ENCODE results near the gene MYO3A. TPM values are rescaled to one million over a fixed set of nuclear protein-coding genes. Genes with fewer than 3 reads are reported as not detected.

The MYO3A gene
- polyA plus RNA-seq, 6 donors from 2014 or later, result 0.38 to 1.4 (median 0.79) TPM; not detected in 1

- H3K27ac Mint-ChIP-seq, result peak overlapping the region in 5 of 6 donors; percentile 21 to 82 (median 72)
- H3K9me3 Mint-ChIP-seq, result no peaks in the 10 kb centered on the region
- peaks cover 7 to 13% (median 10%) of the 10 kb centered on the region in 3 donors for H3K4me1 Mint-ChIP-seq
- H3K27me3 Mint-ChIP-seq, result peaks cover 26 to 27% (median 26%) of the 10 kb centered on the region in 3 donors
- H3K4me3 Mint-ChIP-seq, result peak overlapping the region; percentile 88 to 97 (median 92)
- ATAC-seq (ENCODE audit: low read depth in 2 of 2) (peak; percentile 91 to 92), DNase-seq (peak; percentile 30)
- no peaks in the 10 kb centered on the region for H3K36me3 Mint-ChIP-seq
Observed at GRCh38 chr10:25934621-25935139, 651 bp downstream of the MYO3A start.

GRCh38 chr10:25938405-25938804, 4.4 kb downstream of the MYO3A start:
- ATAC-seq (ENCODE audit: low read depth in 2 of 2), result no peak
- no peaks in the 10 kb centered on the region for H3K36me3 Mint-ChIP-seq
- H3K27ac Mint-ChIP-seq, result no peak overlapping the region
- H3K27me3 Mint-ChIP-seq, result peaks cover 28 to 38% (median 30%) of the 10 kb centered on the region in 3 donors
- peaks cover 7 to 13% (median 10%) of the 10 kb centered on the region in 3 donors for H3K4me1 Mint-ChIP-seq
- no peak overlapping the region for H3K4me3 Mint-ChIP-seq
- no peak for DNase-seq
- no peaks in the 10 kb centered on the region for H3K9me3 Mint-ChIP-seq

- Mint-ChIP-seq H3K4me3 (no peak overlapping the region), H3K27me3 (peaks cover 22 to 40% (median 26%) of the 10 kb centered on the region in 3 donors), H3K36me3 (peaks cover 8% of the 10 kb centered on the region in 2 donors), H3K9me3 (peaks cover 9 to 26% (median 15%) of the 10 kb centered on the region in 7 donors), H3K27ac (no peak overlapping the region), H3K4me1 (no peaks in the 10 kb centered on the region)
- no peak for DNase-seq
- ATAC-seq (ENCODE audit: low read depth in 2 of 2), result no peak
Observed at GRCh38 chr10:25944771-25945170, 10.7 kb downstream of the MYO3A start.

- H3K4me1 Mint-ChIP-seq, result no peaks in the 10 kb centered on the region
- DNase-seq (no peak), ATAC-seq (ENCODE audit: low read depth in 2 of 2) (no peak)
- H3K27me3 Mint-ChIP-seq, result peaks cover 2 to 12% (median 7%) of the 10 kb centered on the region in 3 donors
- H3K9me3 Mint-ChIP-seq, result peaks cover 8 to 16% (median 11%) of the 10 kb centered on the region in 7 donors
- no peak overlapping the region for H3K4me3 Mint-ChIP-seq
- peaks cover 0 to 11% of the 10 kb centered on the region in 2 donors for H3K36me3 Mint-ChIP-seq
- no peak overlapping the region for H3K27ac Mint-ChIP-seq
Observed at GRCh38 chr10:25952857-25953256, 18.8 kb downstream of the MYO3A start.

- peaks cover 0 to 17% (median 11%) of the 10 kb centered on the region in 3 donors for H3K27me3 Mint-ChIP-seq
- no peak for DNase-seq
- no peak overlapping the region for H3K4me3 Mint-ChIP-seq
- no peaks in the 10 kb centered on the region for H3K4me1 Mint-ChIP-seq
- peaks cover 9 to 31% (median 14%) of the 10 kb centered on the region in 7 donors for H3K9me3 Mint-ChIP-seq
- H3K36me3 Mint-ChIP-seq, result peaks cover 0 to 11% of the 10 kb centered on the region in 2 donors
- H3K27ac Mint-ChIP-seq, result no peak overlapping the region
- ATAC-seq (ENCODE audit: low read depth in 2 of 2), result no peak
Observed at GRCh38 chr10:25954851-25955250, 20.8 kb downstream of the MYO3A start.

GRCh38 chr10:25959540-25960232, 25.7 kb downstream of the MYO3A start:
- H3K4me1 Mint-ChIP-seq, result no peaks in the 10 kb centered on the region
- no peak overlapping the region for H3K4me3 Mint-ChIP-seq
- H3K36me3 Mint-ChIP-seq, result peaks cover 0 to 11% of the 10 kb centered on the region in 2 donors
- peaks cover 0 to 16% (median 0%) of the 10 kb centered on the region in 3 donors for H3K27me3 Mint-ChIP-seq
- peaks cover 9 to 31% (median 14%) of the 10 kb centered on the region in 7 donors for H3K9me3 Mint-ChIP-seq
- no peak for ATAC-seq (ENCODE audit: low read depth in 2 of 2)
- peak overlapping the region in 1 of 6 donors; percentile 78 for H3K27ac Mint-ChIP-seq
- no peak for DNase-seq

GRCh38 chr10:25965584-25965983, 31.6 kb downstream of the MYO3A start:
- DNase-seq (no peak), ATAC-seq (ENCODE audit: low read depth in 2 of 2) (no peak)
- Mint-ChIP-seq H3K9me3 (no peaks in the 10 kb centered on the region), H3K27ac (no peak overlapping the region), H3K36me3 (no peaks in the 10 kb centered on the region), H3K4me3 (no peak overlapping the region), H3K4me1 (no peaks in the 10 kb centered on the region), H3K27me3 (peaks cover 8 to 26% (median 8%) of the 10 kb centered on the region in 3 donors)

GRCh38 chr10:25966844-25967243, 32.8 kb downstream of the MYO3A start:
- Mint-ChIP-seq H3K4me1 (no peaks in the 10 kb centered on the region), H3K27me3 (peaks cover 8 to 26% (median 8%) of the 10 kb centered on the region in 3 donors), H3K36me3 (no peaks in the 10 kb centered on the region), H3K9me3 (no peaks in the 10 kb centered on the region), H3K27ac (no peak overlapping the region), H3K4me3 (no peak overlapping the region)
- DNase-seq (no peak), ATAC-seq (ENCODE audit: low read depth in 2 of 2) (no peak)

- no peak for DNase-seq
- Mint-ChIP-seq H3K36me3 (no peaks in the 10 kb centered on the region), H3K4me1 (no peaks in the 10 kb centered on the region), H3K9me3 (no peaks in the 10 kb centered on the region), H3K27ac (no peak overlapping the region), H3K4me3 (no peak overlapping the region), H3K27me3 (peaks cover 0 to 12% (median 5%) of the 10 kb centered on the region in 3 donors)
- no peak for ATAC-seq (ENCODE audit: low read depth in 2 of 2)
Observed at GRCh38 chr10:25972631-25973030, 38.6 kb downstream of the MYO3A start.

GRCh38 chr10:25974897-25975459, 40.9 kb downstream of the MYO3A start:
- ATAC-seq (ENCODE audit: low read depth in 2 of 2) (no peak), DNase-seq (no peak)
- Mint-ChIP-seq H3K36me3 (no peaks in the 10 kb centered on the region), H3K4me3 (no peak overlapping the region), H3K27ac (no peak overlapping the region), H3K4me1 (no peaks in the 10 kb centered on the region), H3K9me3 (no peaks in the 10 kb centered on the region), H3K27me3 (peaks cover 0 to 23% (median 5%) of the 10 kb centered on the region in 3 donors)

- no peaks in the 10 kb centered on the region for H3K36me3 Mint-ChIP-seq
- peaks cover 0 to 27% (median 8%) of the 10 kb centered on the region in 3 donors for H3K27me3 Mint-ChIP-seq
- H3K4me3 Mint-ChIP-seq, result no peak overlapping the region
- no peaks in the 10 kb centered on the region for H3K4me1 Mint-ChIP-seq
- ATAC-seq (ENCODE audit: low read depth in 2 of 2) (no peak), DNase-seq (no peak)
- H3K9me3 Mint-ChIP-seq, result peaks cover 0 to 12% (median 2%) of the 10 kb centered on the region in 7 donors
- H3K27ac Mint-ChIP-seq, result no peak overlapping the region
Observed at GRCh38 chr10:25978771-25979170, 44.7 kb downstream of the MYO3A start.

- Mint-ChIP-seq H3K4me1 (no peaks in the 10 kb centered on the region), H3K4me3 (no peak overlapping the region), H3K27ac (no peak overlapping the region), H3K27me3 (peaks cover 4 to 19% (median 6%) of the 10 kb centered on the region in 3 donors), H3K36me3 (no peaks in the 10 kb centered on the region), H3K9me3 (peaks cover 2 to 20% (median 4%) of the 10 kb centered on the region in 7 donors)
- DNase-seq, result no peak
- no peak for ATAC-seq (ENCODE audit: low read depth in 2 of 2)
Observed at GRCh38 chr10:25982107-25982506, 48.1 kb downstream of the MYO3A start.

GRCh38 chr10:25988583-25988982, 54.6 kb downstream of the MYO3A start:
- no peaks in the 10 kb centered on the region for H3K36me3 Mint-ChIP-seq
- DNase-seq, result no peak
- peaks cover 0 to 6% (median 3%) of the 10 kb centered on the region in 3 donors for H3K27me3 Mint-ChIP-seq
- H3K27ac Mint-ChIP-seq, result no peak overlapping the region
- ATAC-seq (ENCODE audit: low read depth in 2 of 2), result no peak
- no peaks in the 10 kb centered on the region for H3K4me1 Mint-ChIP-seq
- H3K9me3 Mint-ChIP-seq, result peaks cover 0 to 11% (median 4%) of the 10 kb centered on the region in 7 donors
- no peak overlapping the region for H3K4me3 Mint-ChIP-seq

GRCh38 chr10:25989951-25990350, 55.9 kb downstream of the MYO3A start:
- H3K4me3 Mint-ChIP-seq, result no peak overlapping the region
- H3K36me3 Mint-ChIP-seq, result no peaks in the 10 kb centered on the region
- no peaks in the 10 kb centered on the region for H3K4me1 Mint-ChIP-seq
- peaks cover 0 to 4% (median 0%) of the 10 kb centered on the region in 7 donors for H3K9me3 Mint-ChIP-seq
- H3K27me3 Mint-ChIP-seq, result peaks cover 0 to 6% (median 3%) of the 10 kb centered on the region in 3 donors
- ATAC-seq (ENCODE audit: low read depth in 2 of 2) (no peak), DNase-seq (no peak)
- no peak overlapping the region for H3K27ac Mint-ChIP-seq

All from naive B cell (primary cell).